HEK293 (cell line): Measurements from ENCODE around the gene RHBDF1.

Experiments
- PRDM1 ChIP-seq: fragments of 450-650 bp; formaldehyde crosslinking; IDR thresholded peaks from 2 replicates; pipeline ENCODE4; 2016; ENCODE audit warnings: missing biosample characterization, missing genetic modification characterization
- ZNF140 ChIP-seq: fragments of 450-650 bp; formaldehyde crosslinking; IDR thresholded peaks from 2 replicates; pipeline ENCODE4 v1.5.1; 2016; ENCODE audit warnings: missing biosample characterization, missing genetic modification characterization
- ZNF335 ChIP-seq: fragments of 450-650 bp; formaldehyde crosslinking; conservative IDR thresholded peaks from 2 replicates; pipeline ENCODE4 v1.5.1; 2016; ENCODE audit warnings: missing biosample characterization, missing genetic modification characterization
- ZNF391 ChIP-seq: fragments of 450-650 bp; formaldehyde crosslinking; IDR thresholded peaks from 2 replicates; pipeline ENCODE4 v1.5.1; 2016; ENCODE audit warnings: low read depth, missing biosample characterization, missing genetic modification characterization, borderline replicate concordance
- TF ChIP-seq, protein P1 (sequence below): fragments of 450-650 bp; formaldehyde crosslinking; IDR thresholded peaks from 2 replicates; pipeline ENCODE4 v1.5.1; 2016; ENCODE audit warnings: missing biosample characterization, missing genetic modification characterization
- TF ChIP-seq, protein P2 (sequence below): fragments of 450-650 bp; formaldehyde crosslinking; IDR thresholded peaks from 2 replicates; pipeline ENCODE4 v1.5.1; 2016; ENCODE audit warnings: missing biosample characterization, missing genetic modification characterization
- TF ChIP-seq, protein P3 (sequence below): fragments of 450-650 bp; formaldehyde crosslinking; IDR thresholded peaks from 2 replicates; pipeline ENCODE4 v1.5.1; 2016; ENCODE audit warnings: missing biosample characterization, missing genetic modification characterization
- TF ChIP-seq, protein P4 (sequence below): fragments of 450-650 bp; formaldehyde crosslinking; IDR thresholded peaks from 2 replicates; pipeline ENCODE4 v1.5.1; 2016; ENCODE audit warnings: missing biosample characterization, missing genetic modification characterization, borderline replicate concordance
- TF ChIP-seq, protein P5 (sequence below): fragments of 450-650 bp; formaldehyde crosslinking; IDR thresholded peaks from 2 replicates; pipeline ENCODE4 v1.5.1; 2016; ENCODE audit warnings: missing biosample characterization, missing genetic modification characterization
- TF ChIP-seq, protein P6 (sequence below): fragments of 450-650 bp; formaldehyde crosslinking; IDR thresholded peaks from 2 replicates; pipeline ENCODE4 v1.5.1; 2016; ENCODE audit warnings: missing biosample characterization, missing genetic modification characterization

DNA sequence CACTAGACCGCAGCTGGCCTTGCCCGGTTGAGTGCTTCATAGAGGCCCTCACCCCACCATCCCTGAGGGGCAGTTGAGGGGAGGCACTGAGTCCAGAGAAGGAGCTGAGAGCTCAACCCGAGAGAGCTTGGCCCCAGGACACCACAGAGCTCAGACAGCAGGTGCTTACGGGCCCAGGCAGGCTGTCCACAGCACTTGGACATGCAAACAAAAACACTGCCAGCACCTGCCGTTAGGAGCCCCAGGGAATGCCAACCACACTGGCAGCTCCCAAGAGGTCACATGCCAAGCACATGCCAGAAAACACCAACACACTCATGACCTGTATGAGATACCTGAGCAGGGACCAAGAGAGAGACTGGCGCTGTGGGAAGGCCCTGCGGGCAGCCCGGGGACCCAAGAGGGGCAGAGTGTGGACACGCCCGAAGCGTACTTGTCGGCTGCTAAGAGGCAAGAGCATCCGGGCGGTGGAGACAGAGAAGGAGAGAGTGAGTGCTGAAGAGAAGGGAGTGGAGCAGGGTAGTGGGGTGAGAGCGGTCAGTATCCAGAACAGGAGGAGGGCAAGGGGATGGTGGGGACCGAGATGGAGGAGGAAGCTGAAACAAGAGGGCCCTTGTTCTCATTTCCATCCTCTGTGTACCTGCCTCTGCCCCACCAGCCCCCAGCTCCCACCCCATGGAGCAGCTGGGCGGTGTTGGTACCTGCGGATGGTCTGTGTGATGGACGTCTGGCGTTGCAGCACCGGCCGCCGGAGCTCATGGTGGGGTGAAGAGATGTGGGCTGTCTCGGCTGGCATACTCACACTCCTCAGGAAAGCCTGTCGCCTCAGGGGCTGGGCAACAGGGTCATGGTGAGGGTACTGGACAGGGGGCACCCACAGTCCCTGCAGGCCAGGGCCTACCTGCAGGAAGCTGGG is 8.2 kb downstream of the RHBDF1 start:
- TF ChIP-seq, protein P1, sequence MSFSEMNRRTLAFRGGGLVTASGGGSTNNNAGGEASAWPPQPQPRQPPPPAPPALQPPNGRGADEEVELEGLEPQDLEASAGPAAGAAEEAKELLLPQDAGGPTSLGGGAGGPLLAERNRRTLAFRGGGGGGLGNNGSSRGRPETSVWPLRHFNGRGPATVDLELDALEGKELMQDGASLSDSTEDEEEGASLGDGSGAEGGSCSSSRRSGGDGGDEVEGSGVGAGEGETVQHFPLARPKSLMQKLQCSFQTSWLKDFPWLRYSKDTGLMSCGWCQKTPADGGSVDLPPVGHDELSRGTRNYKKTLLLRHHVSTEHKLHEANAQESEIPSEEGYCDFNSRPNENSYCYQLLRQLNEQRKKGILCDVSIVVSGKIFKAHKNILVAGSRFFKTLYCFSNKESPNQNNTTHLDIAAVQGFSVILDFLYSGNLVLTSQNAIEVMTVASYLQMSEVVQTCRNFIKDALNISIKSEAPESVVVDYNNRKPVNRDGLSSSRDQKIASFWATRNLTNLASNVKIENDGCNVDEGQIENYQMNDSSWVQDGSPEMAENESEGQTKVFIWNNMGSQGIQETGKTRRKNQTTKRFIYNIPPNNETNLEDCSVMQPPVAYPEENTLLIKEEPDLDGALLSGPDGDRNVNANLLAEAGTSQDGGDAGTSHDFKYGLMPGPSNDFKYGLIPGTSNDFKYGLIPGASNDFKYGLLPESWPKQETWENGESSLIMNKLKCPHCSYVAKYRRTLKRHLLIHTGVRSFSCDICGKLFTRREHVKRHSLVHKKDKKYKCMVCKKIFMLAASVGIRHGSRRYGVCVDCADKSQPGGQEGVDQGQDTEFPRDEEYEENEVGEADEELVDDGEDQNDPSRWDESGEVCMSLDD (tag by site-specific recombination) = no peak
- TF ChIP-seq, protein P2, sequence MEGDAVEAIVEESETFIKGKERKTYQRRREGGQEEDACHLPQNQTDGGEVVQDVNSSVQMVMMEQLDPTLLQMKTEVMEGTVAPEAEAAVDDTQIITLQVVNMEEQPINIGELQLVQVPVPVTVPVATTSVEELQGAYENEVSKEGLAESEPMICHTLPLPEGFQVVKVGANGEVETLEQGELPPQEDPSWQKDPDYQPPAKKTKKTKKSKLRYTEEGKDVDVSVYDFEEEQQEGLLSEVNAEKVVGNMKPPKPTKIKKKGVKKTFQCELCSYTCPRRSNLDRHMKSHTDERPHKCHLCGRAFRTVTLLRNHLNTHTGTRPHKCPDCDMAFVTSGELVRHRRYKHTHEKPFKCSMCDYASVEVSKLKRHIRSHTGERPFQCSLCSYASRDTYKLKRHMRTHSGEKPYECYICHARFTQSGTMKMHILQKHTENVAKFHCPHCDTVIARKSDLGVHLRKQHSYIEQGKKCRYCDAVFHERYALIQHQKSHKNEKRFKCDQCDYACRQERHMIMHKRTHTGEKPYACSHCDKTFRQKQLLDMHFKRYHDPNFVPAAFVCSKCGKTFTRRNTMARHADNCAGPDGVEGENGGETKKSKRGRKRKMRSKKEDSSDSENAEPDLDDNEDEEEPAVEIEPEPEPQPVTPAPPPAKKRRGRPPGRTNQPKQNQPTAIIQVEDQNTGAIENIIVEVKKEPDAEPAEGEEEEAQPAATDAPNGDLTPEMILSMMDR (tag by site-specific recombination) = no peak
- TF ChIP-seq, protein P3, sequence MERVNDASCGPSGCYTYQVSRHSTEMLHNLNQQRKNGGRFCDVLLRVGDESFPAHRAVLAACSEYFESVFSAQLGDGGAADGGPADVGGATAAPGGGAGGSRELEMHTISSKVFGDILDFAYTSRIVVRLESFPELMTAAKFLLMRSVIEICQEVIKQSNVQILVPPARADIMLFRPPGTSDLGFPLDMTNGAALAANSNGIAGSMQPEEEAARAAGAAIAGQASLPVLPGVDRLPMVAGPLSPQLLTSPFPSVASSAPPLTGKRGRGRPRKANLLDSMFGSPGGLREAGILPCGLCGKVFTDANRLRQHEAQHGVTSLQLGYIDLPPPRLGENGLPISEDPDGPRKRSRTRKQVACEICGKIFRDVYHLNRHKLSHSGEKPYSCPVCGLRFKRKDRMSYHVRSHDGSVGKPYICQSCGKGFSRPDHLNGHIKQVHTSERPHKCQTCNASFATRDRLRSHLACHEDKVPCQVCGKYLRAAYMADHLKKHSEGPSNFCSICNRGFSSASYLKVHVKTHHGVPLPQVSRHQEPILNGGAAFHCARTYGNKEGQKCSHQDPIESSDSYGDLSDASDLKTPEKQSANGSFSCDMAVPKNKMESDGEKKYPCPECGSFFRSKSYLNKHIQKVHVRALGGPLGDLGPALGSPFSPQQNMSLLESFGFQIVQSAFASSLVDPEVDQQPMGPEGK (tag by site-specific recombination) = no peak
- TF ChIP-seq, protein P4, sequence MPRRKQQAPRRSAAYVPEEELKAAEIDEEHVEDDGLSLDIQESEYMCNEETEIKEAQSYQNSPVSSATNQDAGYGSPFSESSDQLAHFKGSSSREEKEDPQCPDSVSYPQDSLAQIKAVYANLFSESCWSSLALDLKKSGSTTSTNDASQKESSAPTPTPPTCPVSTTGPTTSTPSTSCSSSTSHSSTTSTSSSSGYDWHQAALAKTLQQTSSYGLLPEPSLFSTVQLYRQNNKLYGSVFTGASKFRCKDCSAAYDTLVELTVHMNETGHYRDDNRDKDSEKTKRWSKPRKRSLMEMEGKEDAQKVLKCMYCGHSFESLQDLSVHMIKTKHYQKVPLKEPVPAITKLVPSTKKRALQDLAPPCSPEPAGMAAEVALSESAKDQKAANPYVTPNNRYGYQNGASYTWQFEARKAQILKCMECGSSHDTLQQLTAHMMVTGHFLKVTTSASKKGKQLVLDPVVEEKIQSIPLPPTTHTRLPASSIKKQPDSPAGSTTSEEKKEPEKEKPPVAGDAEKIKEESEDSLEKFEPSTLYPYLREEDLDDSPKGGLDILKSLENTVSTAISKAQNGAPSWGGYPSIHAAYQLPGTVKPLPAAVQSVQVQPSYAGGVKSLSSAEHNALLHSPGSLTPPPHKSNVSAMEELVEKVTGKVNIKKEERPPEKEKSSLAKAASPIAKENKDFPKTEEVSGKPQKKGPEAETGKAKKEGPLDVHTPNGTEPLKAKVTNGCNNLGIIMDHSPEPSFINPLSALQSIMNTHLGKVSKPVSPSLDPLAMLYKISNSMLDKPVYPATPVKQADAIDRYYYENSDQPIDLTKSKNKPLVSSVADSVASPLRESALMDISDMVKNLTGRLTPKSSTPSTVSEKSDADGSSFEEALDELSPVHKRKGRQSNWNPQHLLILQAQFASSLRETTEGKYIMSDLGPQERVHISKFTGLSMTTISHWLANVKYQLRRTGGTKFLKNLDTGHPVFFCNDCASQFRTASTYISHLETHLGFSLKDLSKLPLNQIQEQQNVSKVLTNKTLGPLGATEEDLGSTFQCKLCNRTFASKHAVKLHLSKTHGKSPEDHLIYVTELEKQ (tag by site-specific recombination) = no peak
- TF ChIP-seq, protein P5, sequence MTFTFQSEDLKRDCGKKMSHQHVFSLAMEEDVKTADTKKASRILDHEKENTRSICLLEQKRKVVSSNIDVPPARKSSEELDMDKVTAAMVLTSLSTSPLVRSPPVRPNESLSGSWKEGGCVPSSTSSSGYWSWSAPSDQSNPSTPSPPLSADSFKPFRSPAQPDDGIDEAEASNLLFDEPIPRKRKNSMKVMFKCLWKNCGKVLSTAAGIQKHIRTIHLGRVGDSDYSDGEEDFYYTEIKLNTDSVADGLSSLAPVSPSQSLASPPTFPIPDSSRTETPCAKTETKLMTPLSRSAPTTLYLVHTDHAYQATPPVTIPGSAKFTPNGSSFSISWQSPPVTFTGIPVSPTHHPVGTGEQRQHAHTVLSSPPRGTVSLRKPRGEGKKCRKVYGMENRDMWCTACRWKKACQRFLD = no peak
- TF ChIP-seq ZNF140 (tag by site-specific recombination) (no peak), ZNF391 (no peak), PRDM1 (tag by site-specific recombination) (no peak), ZNF335 (no peak)
- TF ChIP-seq, protein P6, sequence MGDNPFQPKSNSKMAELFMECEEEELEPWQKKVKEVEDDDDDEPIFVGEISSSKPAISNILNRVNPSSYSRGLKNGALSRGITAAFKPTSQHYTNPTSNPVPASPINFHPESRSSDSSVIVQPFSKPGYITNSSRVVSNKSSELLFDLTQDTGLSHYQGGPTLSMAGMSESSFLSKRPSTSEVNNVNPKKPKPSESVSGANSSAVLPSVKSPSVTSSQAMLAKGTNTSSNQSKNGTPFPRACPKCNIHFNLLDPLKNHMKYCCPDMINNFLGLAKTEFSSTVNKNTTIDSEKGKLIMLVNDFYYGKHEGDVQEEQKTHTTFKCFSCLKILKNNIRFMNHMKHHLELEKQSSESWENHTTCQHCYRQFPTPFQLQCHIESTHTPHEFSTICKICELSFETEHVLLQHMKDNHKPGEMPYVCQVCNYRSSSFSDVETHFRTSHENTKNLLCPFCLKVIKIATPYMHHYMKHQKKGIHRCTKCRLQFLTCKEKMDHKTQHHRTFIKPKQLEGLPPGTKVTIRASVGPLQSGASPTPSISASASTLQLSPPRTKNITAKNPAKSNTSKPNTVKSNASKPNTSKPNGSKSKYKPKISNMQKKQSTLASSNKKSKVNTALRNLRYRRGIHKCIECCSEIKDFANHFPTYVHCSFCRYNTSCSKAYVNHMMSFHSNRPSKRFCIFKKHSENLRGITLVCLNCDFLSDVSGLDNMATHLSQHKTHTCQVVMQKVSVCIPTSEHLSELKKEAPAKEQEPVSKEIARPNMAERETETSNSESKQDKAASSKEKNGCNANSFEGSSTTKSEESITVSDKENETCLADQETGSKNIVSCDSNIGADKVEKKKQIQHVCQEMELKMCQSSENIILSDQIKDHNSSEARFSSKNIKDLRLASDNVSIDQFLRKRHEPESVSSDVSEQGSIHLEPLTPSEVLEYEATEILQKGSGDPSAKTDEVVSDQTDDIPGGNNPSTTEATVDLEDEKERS = no peak
